ENCODE measurements around the gene CADPS.

GRCh38 chr3:62387251-62387650 is 488.0 kb downstream of the CADPS start:
- TF ChIP-seq POLR2AphosphoS5 (IDR thresholded peaks at IDR 0.05; ENCODE audit: low read depth, low read length) (no peak), REST (IDR thresholded peaks at IDR 0.05; ENCODE audit: insufficient read depth in 1 of 2, low read depth in 2 of 2, low read length in 2 of 2) (no peak)

Data from PFSK-1 (cell line).